ENCODE data around the gene YEATS4.

The YEATS4 gene

DNA sequence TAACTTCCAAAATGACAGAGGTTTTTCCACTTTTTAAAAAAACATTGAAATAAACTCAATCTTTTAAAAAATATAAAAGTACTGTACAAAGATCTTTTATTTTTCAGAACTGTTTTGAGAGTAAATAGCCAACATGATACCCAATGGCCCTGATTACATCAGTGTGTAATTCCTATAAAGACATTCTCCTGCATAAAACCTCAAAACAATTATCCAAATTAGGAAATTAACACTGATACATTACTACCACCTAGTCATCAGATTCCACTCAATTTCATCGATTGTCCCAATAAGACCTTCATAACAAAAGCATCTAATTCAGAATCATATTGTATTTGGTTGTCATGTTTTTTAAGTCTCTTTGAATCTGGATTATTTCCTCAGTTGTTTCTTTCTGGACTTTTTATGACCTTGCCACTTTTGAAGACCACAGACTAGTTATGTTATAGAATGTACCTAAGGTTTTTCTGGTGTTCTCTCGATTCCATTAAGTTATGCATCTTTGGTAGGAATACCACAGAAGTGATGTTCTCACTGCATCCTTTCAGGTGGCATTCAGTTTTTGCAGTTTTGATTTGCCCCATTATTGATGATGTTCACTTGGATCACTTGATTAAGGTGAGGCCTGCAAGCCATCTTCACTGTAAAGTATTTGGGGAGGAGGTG is 4.0 kb upstream of the YEATS4 start:
- Histone ChIP-seq H3K27ac (ENCODE audit: low read depth, low read length) (no peak overlapping the region), H3K9me3 (ENCODE audit: low read length) (no peaks in the 10 kb centered on the region), H3K4me1 (ENCODE audit: insufficient read depth, low read length) (peaks cover 8% of the 10 kb centered on the region), H3K27me3 (ENCODE audit: control insufficient read depth in 1 of 2, insufficient read depth in 2 of 2, low read length in 2 of 2) (no peaks in the 10 kb centered on the region), H3K9ac (ENCODE audit: low read length) (no peak overlapping the region), H3K4me3 (ENCODE audit: low read depth in 1 of 2, low read length in 2 of 2) (no peak overlapping the region), H3K36me3 (ENCODE audit: insufficient read depth, low read length) (no peaks in the 10 kb centered on the region)

DNA sequence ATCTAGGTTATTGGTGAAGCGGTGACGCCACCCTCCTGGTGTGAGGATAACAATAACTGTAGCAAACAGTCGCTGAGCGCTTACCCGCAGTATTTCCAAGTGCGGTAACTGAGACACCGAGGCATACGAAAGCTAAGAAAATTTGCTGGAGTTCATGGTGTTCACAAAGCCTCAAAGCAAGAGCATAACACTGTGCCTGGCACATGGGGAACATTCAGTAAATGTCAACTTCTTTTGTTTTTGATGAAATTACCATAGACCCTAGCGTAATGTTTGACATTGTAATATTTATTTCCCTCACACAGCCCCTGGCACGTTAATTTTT is 767 bp downstream of the YEATS4 start:
- H3K4me3 ChIP-seq (ENCODE audit: low read depth in 1 of 2, low read length in 2 of 2), result peak overlapping the region; percentile 44 to 90
- peaks cover 10% of the 10 kb centered on the region for H3K4me1 ChIP-seq (ENCODE audit: insufficient read depth, low read length)
- no peak overlapping the region for H3K27ac ChIP-seq (ENCODE audit: low read depth, low read length)
- peak overlapping the region; percentile 47 for H3K9ac ChIP-seq (ENCODE audit: low read length)
- H3K27me3 ChIP-seq (ENCODE audit: control insufficient read depth in 1 of 2, insufficient read depth in 2 of 2, low read length in 2 of 2), result no peaks in the 10 kb centered on the region
- no peaks in the 10 kb centered on the region for H3K36me3 ChIP-seq (ENCODE audit: insufficient read depth, low read length)
- H3K9me3 ChIP-seq (ENCODE audit: low read length), result no peaks in the 10 kb centered on the region

DNA sequence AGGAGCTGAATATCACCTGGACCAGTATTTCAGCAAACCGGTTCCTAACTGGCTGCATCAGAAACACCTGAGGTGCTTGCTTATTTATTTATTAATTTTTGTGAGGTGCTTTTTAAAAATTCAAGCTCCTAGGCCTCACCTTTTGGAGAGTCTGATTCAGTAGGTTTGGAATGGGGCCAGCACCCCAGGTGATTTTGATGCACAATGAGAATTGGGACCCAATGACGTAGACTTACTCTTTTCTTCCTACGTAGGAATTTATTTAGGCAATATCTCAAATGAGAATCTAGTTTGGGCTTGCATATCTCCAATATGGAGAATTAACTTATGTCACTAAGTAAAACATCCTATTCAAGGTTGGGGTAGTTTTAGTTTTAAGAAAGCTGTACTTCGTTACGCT is 7.3 kb downstream of the YEATS4 start:
- Histone ChIP-seq H3K4me3 (ENCODE audit: low read depth in 1 of 2, low read length in 2 of 2) (no peak overlapping the region), H3K9me3 (ENCODE audit: low read length) (no peaks in the 10 kb centered on the region), H3K27ac (ENCODE audit: low read depth, low read length) (no peak overlapping the region), H3K9ac (ENCODE audit: low read length) (no peak overlapping the region), H3K27me3 (ENCODE audit: control insufficient read depth in 1 of 2, insufficient read depth in 2 of 2, low read length in 2 of 2) (no peaks in the 10 kb centered on the region), H3K36me3 (ENCODE audit: insufficient read depth, low read length) (peaks cover 9% of the 10 kb centered on the region), H3K4me1 (ENCODE audit: insufficient read depth, low read length) (no peaks in the 10 kb centered on the region)

DNA sequence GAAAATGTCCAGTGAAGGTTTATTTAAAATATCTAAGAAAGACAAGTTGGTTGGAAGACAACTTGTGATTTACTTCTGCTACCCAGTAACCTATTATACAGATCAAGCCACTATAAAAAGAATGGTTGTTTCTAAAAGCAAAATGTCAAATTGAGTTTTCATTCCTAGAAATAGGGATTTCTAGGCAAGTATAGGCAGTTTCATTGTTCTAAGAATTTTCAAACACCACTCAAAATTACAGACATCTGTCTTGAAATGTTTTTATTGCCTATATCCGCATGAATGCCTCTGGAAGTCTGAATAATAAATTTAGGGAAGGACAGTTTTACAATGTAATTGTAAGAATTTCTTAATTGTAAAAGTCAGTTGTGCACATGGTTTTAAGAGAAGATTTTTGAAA is 8.6 kb downstream of the YEATS4 start:
- Histone ChIP-seq H3K9me3 (ENCODE audit: low read length) (no peaks in the 10 kb centered on the region), H3K9ac (ENCODE audit: low read length) (no peak overlapping the region), H3K27ac (ENCODE audit: low read depth, low read length) (no peak overlapping the region), H3K4me3 (ENCODE audit: low read depth in 1 of 2, low read length in 2 of 2) (no peak overlapping the region), H3K27me3 (ENCODE audit: control insufficient read depth in 1 of 2, insufficient read depth in 2 of 2, low read length in 2 of 2) (no peaks in the 10 kb centered on the region), H3K4me1 (ENCODE audit: insufficient read depth, low read length) (no peaks in the 10 kb centered on the region), H3K36me3 (ENCODE audit: insufficient read depth, low read length) (peaks cover 9% of the 10 kb centered on the region)

DNA sequence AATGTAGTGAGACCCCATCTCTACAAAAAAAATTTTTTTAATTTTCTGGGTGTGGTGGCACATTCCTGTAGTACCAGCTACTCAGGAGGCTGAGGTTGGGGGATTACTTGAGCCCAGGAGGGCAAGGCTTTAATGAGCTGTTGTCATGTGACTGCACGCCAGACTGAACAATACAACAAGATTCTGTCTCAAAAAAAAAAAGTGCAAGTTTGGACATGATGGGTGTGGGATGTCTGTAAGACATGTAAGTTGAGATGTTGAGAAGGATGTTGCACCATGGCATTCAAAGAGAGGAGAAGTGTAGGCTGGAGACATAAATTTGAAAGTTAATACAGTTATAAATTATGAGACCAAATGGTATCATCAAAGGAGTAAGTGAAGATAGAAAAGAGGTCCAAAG is 23.5 kb downstream of the YEATS4 start:
- Histone ChIP-seq H3K4me1 (ENCODE audit: insufficient read depth, low read length) (no peaks in the 10 kb centered on the region), H3K9me3 (ENCODE audit: low read length) (no peaks in the 10 kb centered on the region), H3K27ac (ENCODE audit: low read depth, low read length) (no peak overlapping the region), H3K36me3 (ENCODE audit: insufficient read depth, low read length) (no peaks in the 10 kb centered on the region), H3K4me3 (ENCODE audit: low read depth in 1 of 2, low read length in 2 of 2) (no peak overlapping the region), H3K9ac (ENCODE audit: low read length) (no peak overlapping the region), H3K27me3 (ENCODE audit: control insufficient read depth in 1 of 2, insufficient read depth in 2 of 2, low read length in 2 of 2) (no peaks in the 10 kb centered on the region)

DNA sequence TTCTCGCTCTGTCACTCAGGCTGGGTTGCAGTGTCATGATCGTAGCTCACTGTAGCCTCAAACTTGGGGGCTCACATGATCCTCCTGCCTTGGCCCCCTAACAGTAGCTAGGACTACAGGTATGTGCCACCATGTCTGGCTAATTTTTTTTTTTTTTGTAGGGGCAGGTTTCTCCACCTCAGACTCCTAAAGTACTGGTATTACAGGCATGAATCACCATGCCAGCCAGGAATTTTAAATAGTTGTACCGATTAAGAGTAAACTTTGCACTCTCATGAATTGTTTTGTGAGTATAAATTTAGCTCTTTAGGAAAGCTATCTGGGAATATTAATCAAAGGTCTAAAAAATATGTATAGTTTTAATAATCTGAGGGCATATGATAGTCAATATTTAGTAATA is 25.5 kb downstream of the YEATS4 start:
- Histone ChIP-seq H3K9me3 (ENCODE audit: low read length) (no peaks in the 10 kb centered on the region), H3K27ac (ENCODE audit: low read depth, low read length) (no peak overlapping the region), H3K27me3 (ENCODE audit: control insufficient read depth in 1 of 2, insufficient read depth in 2 of 2, low read length in 2 of 2) (no peaks in the 10 kb centered on the region), H3K4me1 (ENCODE audit: insufficient read depth, low read length) (no peaks in the 10 kb centered on the region), H3K4me3 (ENCODE audit: low read depth in 1 of 2, low read length in 2 of 2) (no peak overlapping the region), H3K9ac (ENCODE audit: low read length) (no peak overlapping the region), H3K36me3 (ENCODE audit: insufficient read depth, low read length) (no peaks in the 10 kb centered on the region)

DNA sequence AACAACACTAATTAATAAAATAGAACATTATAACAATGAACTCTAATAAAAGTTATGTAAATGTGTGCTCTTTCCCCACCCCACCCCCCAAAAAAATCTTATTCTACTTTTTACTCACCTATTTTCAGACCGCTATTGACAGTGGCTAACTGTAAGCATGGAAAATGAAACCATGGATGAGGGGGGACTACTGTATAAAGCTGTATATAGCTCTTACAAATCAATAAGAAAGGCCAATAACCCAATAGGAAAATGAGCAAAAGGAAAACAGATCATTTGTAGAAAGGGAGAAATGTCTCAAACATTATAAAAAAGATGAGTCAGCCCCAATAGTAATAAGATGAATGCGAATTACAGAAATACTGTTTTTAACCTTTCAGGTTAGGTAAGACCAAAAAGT is 27.4 kb downstream of the YEATS4 start:
- H3K9ac ChIP-seq (ENCODE audit: low read length), result no peak overlapping the region
- no peak overlapping the region for H3K4me3 ChIP-seq (ENCODE audit: low read depth in 1 of 2, low read length in 2 of 2)
- peaks cover 8% of the 10 kb centered on the region for H3K36me3 ChIP-seq (ENCODE audit: insufficient read depth, low read length)
- no peak overlapping the region for H3K27ac ChIP-seq (ENCODE audit: low read depth, low read length)
- no peaks in the 10 kb centered on the region for H3K27me3 ChIP-seq (ENCODE audit: control insufficient read depth in 1 of 2, insufficient read depth in 2 of 2, low read length in 2 of 2)
- no peaks in the 10 kb centered on the region for H3K4me1 ChIP-seq (ENCODE audit: insufficient read depth, low read length)
- H3K9me3 ChIP-seq (ENCODE audit: low read length), result no peaks in the 10 kb centered on the region

DNA sequence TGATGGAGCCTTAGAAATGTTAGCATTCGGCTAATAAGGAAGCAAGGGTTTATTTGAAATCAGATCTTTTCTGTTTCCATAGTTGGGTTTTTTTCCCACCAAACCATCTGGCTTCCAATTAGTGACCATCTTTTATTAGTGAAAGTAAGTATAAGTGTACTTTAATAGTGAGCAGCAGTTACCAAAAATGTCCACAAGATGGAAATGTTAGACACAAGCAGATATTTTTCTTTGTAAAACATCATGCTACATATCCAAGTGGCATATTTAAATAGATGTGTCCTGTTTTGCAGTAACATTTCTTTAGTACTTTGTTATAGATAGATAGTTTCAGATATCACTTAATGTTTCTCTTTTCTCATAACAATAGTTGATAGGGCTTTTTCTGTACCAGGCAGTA is 28.8 kb downstream of the YEATS4 start:
- no peaks in the 10 kb centered on the region for H3K4me1 ChIP-seq (ENCODE audit: insufficient read depth, low read length)
- H3K9ac ChIP-seq (ENCODE audit: low read length), result no peak overlapping the region
- H3K36me3 ChIP-seq (ENCODE audit: insufficient read depth, low read length), result peaks cover 12% of the 10 kb centered on the region
- no peak overlapping the region for H3K27ac ChIP-seq (ENCODE audit: low read depth, low read length)
- no peaks in the 10 kb centered on the region for H3K9me3 ChIP-seq (ENCODE audit: low read length)
- H3K4me3 ChIP-seq (ENCODE audit: low read depth in 1 of 2, low read length in 2 of 2), result no peak overlapping the region
- no peaks in the 10 kb centered on the region for H3K27me3 ChIP-seq (ENCODE audit: control insufficient read depth in 1 of 2, insufficient read depth in 2 of 2, low read length in 2 of 2)

DNA sequence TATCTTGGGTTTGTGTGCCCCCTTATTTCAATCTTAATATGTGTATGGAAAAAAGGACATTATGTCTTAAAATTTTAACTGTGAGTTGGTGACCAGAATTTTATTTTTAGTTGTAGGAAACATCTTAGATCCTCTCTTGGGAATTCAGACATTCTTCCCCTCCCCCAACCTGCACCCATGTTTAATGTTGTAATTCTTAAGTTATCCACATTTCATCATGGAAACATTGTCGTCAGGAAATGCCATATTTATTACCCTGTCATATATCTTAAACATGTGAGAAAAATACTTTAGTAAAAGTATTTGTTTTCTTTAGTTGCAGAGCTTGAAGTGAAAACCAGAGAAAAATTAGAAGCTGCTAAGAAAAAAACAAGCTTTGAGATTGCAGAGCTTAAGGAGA is 30.3 kb downstream of the YEATS4 start:
- Histone ChIP-seq H3K27ac (ENCODE audit: low read depth, low read length) (no peak overlapping the region), H3K9me3 (ENCODE audit: low read length) (no peaks in the 10 kb centered on the region), H3K27me3 (ENCODE audit: control insufficient read depth in 1 of 2, insufficient read depth in 2 of 2, low read length in 2 of 2) (no peaks in the 10 kb centered on the region), H3K4me3 (ENCODE audit: low read depth in 1 of 2, low read length in 2 of 2) (no peak overlapping the region), H3K4me1 (ENCODE audit: insufficient read depth, low read length) (no peaks in the 10 kb centered on the region), H3K36me3 (ENCODE audit: insufficient read depth, low read length) (peaks cover 12% of the 10 kb centered on the region), H3K9ac (ENCODE audit: low read length) (no peak overlapping the region)

DNA sequence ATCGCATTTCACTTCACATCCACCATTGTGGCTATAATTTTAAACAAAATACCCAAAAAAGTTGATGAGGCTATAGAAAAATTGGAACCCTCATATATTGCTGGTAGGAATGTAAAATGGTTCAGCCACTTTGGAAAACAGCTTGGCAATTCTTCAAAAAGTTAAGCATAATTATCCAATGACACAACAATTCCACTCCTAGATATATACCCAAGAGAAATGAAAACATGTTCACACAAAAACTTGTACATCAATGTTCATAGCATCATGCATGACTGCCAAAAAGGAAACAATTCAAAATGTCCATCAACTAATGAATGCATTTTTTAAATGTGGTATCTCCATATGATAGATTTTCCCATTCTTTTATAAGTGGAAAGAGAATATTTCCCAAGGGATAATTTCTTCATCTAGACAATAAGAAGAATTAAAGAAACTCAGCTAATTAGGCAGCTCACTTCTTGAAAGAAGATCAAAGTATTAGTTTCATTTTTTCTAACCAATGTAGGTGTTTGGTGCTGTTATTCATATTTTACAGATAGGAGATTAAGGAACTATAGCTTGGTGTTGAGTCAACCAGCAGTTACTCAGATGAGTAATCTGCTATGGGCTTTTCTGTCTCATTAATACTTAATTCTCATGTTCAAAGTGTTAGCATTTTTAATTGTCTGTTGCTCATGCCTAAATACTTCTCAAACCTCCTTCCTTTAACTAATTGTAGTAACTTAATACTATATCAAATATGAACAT is 32.8 kb downstream of the YEATS4 start:
- H3K9ac ChIP-seq (ENCODE audit: low read length), result no peak overlapping the region
- H3K4me3 ChIP-seq (ENCODE audit: low read depth in 1 of 2, low read length in 2 of 2), result no peak overlapping the region
- peaks cover 12% of the 10 kb centered on the region for H3K36me3 ChIP-seq (ENCODE audit: insufficient read depth, low read length)
- H3K27me3 ChIP-seq (ENCODE audit: control insufficient read depth in 1 of 2, insufficient read depth in 2 of 2, low read length in 2 of 2), result no peaks in the 10 kb centered on the region
- H3K4me1 ChIP-seq (ENCODE audit: insufficient read depth, low read length), result no peaks in the 10 kb centered on the region
- H3K9me3 ChIP-seq (ENCODE audit: low read length), result peaks cover 5% of the 10 kb centered on the region
- no peak overlapping the region for H3K27ac ChIP-seq (ENCODE audit: low read depth, low read length)

DNA sequence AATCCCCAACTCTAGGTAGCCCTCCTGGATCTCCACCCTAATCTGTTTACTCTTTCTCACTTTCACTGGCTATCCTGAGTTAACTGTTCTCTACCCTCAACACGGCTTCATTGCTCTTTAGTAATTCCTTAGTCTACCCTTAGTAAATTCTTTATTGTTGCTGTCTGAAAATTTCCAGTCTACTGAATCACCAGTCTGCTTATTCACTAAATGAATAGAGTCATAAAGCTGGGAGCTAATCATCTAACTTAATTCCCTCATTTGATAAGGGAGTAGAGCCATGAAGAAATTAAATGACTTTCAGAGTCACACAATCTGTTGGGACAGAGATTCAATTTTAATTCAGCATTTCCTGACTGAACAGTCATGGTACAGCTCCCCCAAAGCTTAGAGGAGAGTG is 36.5 kb downstream of the YEATS4 start:
- Histone ChIP-seq H3K4me1 (ENCODE audit: insufficient read depth, low read length) (no peaks in the 10 kb centered on the region), H3K27me3 (ENCODE audit: control insufficient read depth in 1 of 2, insufficient read depth in 2 of 2, low read length in 2 of 2) (no peaks in the 10 kb centered on the region), H3K9me3 (ENCODE audit: low read length) (peaks cover 5% of the 10 kb centered on the region), H3K9ac (ENCODE audit: low read length) (no peak overlapping the region), H3K27ac (ENCODE audit: low read depth, low read length) (no peak overlapping the region), H3K4me3 (ENCODE audit: low read depth in 1 of 2, low read length in 2 of 2) (no peak overlapping the region), H3K36me3 (ENCODE audit: insufficient read depth, low read length) (peaks cover 12% of the 10 kb centered on the region)

DNA sequence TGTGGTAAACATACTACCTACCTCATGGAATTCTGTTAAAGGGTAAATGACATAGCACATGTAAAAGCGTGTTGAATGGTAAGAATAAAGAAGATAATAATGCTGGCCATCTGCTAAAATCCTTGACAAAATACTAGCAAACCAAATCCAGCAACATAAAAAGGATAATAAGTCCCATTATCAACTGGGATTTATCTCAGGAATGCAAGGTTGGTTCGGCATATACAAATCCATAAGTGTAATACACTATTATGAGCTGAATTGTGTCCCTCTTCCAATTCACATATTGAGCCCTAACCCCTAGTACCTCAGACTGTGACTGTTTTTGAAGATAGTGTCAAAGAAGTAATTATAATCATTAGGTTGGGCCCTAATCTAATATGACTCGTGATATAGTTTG is 37.4 kb downstream of the YEATS4 start:
- Histone ChIP-seq H3K9ac (ENCODE audit: low read length) (no peak overlapping the region), H3K36me3 (ENCODE audit: insufficient read depth, low read length) (peaks cover 4% of the 10 kb centered on the region), H3K9me3 (ENCODE audit: low read length) (peaks cover 5% of the 10 kb centered on the region), H3K27me3 (ENCODE audit: control insufficient read depth in 1 of 2, insufficient read depth in 2 of 2, low read length in 2 of 2) (no peaks in the 10 kb centered on the region), H3K4me1 (ENCODE audit: insufficient read depth, low read length) (no peaks in the 10 kb centered on the region), H3K27ac (ENCODE audit: low read depth, low read length) (no peak overlapping the region), H3K4me3 (ENCODE audit: low read depth in 1 of 2, low read length in 2 of 2) (no peak overlapping the region)

Data from muscle layer of colon (tissue), 2 donors.